Tibial artery (tissue), 4 donors: ENCODE measurements around the gene SOD3.

Experiments
- DNase-seq, 2 donors: peaks; one replicate each; pipeline ENCODE4 v3.0.0-alpha.2; 2019
- H3K27ac ChIP-seq, 2 donors: fragments of 200-600 bp; sonication (generic) in 1 of 2; 1 replicate in 1 of 2; 2 replicates in 1 of 2; pipeline ENCODE4 v1.5.1; 2018 to 2019; ENCODE audit warnings: mild to moderate bottlenecking in 1 of 2
- H3K27me3 ChIP-seq, 2 donors: fragments of 200-600 bp; sonication (generic) in 1 of 2; one replicate each; pipeline versions ENCODE4 v1.5.1 to v1.6.0; 2016 to 2019
- H3K36me3 ChIP-seq, 3 donors: fragments of 200-600 bp; sonication (generic) in 2 of 3; one replicate each; pipeline ENCODE4 v1.5.1; 2016 to 2019; ENCODE audit warnings: mild to moderate bottlenecking in 2 of 3
- H3K4me1 ChIP-seq, 4 donors: fragments of 200-600 bp; sonication (generic) in 2 of 4; 1 replicate in 3 of 4; 2 replicates in 1 of 4; pipeline ENCODE4 v1.5.1; 2016 to 2019
- H3K4me3 ChIP-seq, 2 donors: fragments of 200-600 bp; sonication (generic) in 1 of 2; 1 replicate in 1 of 2; 2 replicates in 1 of 2; pipeline ENCODE4 v1.5.1; 2018 to 2019; ENCODE audit warnings: mild to moderate bottlenecking in 2 of 2
- H3K9me3 ChIP-seq, 3 donors: fragments of 200-600 bp; sonication (generic) in 1 of 3; one replicate each; pipeline ENCODE4 v1.5.1; 2016 to 2019
- CTCF ChIP-seq, 2 experiments: fragments of 200-600 bp in 1 of 2; fragments of 450-650 bp in 1 of 2; IDR thresholded peaks; one replicate each; pipeline ENCODE4 v1.5.1; 2017 to 2019; ENCODE audit warnings: antibody characterized with exemption in 2 of 2, mild to moderate bottlenecking in 1 of 2, moderate library complexity in 1 of 2
- intact Hi-C: fragments of 100-400 bp; cut with DNase I; formaldehyde crosslinking; loops from one replicate; pipeline ENCODE4 v1.15.0; 2023; ENCODE audit warnings: low total_unique reads

SOD3 gene

DNA sequence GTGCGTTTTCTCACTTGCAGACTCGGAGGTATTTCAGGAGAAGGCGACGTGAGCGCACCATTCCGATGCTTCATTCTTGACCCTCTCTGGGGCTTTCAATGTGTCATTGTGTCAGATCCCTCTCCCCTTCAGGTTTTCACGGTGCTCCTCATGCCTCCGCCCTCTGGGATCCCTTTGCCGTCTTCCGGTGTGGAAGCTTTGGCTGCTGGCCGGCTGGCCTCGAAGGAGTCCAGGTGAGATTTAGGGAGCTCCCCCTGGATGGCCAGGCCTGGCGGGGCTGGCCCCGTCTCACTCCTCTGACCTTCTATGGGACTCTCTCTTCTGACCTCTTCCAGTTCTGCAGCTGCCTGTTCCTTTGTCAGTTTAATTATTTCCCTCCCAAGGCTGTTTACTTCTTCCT is 12.9 kb downstream of the SOD3 start:
- H3K27ac ChIP-seq, result no peak overlapping the region
- peaks cover 6 to 26% (median 23%) of the 10 kb centered on the region in 3 donors for H3K36me3 ChIP-seq
- no peaks in the 10 kb centered on the region for H3K9me3 ChIP-seq
- intact Hi-C loops, result loop anchor here (5.0 kb wide), 1 partner anchor 104 kb away; the partner anchor contains the start of gene CCDC149
- H3K4me3 ChIP-seq, result no peak overlapping the region
- no peak for DNase-seq
- no peak for TF ChIP-seq CTCF (IDR thresholded peaks at IDR 0.05)
- H3K27me3 ChIP-seq, result no peaks in the 10 kb centered on the region
- peaks cover 0 to 37% (median 0%) of the 10 kb centered on the region in 4 donors for H3K4me1 ChIP-seq

GRCh38 chr4:24808955-24809354 is 13.6 kb downstream of the SOD3 start:
- intact Hi-C loops, result loop anchor here (5.0 kb wide), 1 partner anchor 103 kb away; the partner anchor contains the start of gene CCDC149
- peak overlapping the region; percentile 17 to 62 for H3K27ac ChIP-seq
- no peaks in the 10 kb centered on the region for H3K9me3 ChIP-seq
- no peak for TF ChIP-seq CTCF (IDR thresholded peaks at IDR 0.05)
- no peak overlapping the region for H3K4me3 ChIP-seq
- H3K4me1 ChIP-seq, result peaks cover 0 to 37% (median 0%) of the 10 kb centered on the region in 4 donors
- no peaks in the 10 kb centered on the region for H3K27me3 ChIP-seq
- H3K36me3 ChIP-seq, result peaks cover 6 to 26% (median 23%) of the 10 kb centered on the region in 3 donors
- no peak for DNase-seq

DNA sequence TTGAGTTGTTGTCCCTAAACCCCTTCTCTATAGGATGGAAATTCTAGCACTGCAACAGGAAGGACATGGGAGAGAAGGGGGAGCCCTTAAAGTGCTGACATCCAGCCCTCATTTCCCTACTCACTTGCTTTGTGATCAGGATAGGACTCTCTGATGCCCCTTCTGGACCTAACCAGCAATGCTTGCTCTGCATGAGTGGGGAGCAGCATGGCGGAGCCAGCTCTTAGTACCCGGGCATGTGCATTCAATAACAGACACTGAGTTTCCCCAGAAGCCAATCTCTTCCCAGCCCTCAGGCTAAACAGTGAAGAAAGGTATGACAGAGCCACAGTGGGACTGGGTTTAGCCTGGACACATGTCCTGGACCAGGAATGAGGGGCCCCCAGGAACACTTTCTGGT is 14.0 kb downstream of the SOD3 start:
- TF ChIP-seq CTCF (IDR thresholded peaks at IDR 0.05), result no peak
- no peak for DNase-seq
- no peak overlapping the region for H3K4me3 ChIP-seq
- H3K27ac ChIP-seq, result peak overlapping the region; percentile 17 to 62
- peaks cover 6 to 26% (median 23%) of the 10 kb centered on the region in 3 donors for H3K36me3 ChIP-seq
- peaks cover 0 to 37% (median 0%) of the 10 kb centered on the region in 4 donors for H3K4me1 ChIP-seq
- intact Hi-C loops, result loop anchor here (5.0 kb wide), 1 partner anchor 103 kb away; the partner anchor contains the start of gene CCDC149
- no peaks in the 10 kb centered on the region for H3K9me3 ChIP-seq
- H3K27me3 ChIP-seq, result no peaks in the 10 kb centered on the region

DNA sequence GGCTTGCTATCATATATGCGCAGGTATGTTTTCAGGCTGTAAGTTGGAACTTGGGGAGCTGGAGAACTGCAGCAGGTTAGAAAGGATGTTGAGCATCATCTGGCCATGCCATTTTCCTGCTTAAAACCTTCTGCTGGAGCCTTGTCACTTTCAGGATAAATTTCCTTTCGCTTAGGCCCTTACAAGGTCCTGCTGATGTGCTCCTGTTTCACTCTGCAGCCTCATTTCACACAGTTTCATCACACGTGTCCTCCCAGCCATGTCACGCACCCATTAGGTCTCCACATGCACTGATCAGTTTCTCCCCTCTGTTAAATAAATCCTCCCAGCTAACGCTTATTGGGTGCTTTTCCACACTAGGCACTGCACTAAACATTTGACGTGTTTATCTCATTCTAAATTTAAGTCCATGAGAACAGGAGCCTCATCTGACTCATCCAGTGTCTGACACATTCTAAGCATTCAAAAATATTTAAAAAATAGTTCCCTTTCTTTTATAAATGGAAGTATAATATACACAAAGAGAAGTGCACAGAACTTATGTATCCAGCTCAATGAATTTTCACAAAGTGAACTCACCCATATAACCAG is 14.5 kb downstream of the SOD3 start:
- peaks cover 0 to 37% (median 0%) of the 10 kb centered on the region in 4 donors for H3K4me1 ChIP-seq
- no peak for DNase-seq

DNA sequence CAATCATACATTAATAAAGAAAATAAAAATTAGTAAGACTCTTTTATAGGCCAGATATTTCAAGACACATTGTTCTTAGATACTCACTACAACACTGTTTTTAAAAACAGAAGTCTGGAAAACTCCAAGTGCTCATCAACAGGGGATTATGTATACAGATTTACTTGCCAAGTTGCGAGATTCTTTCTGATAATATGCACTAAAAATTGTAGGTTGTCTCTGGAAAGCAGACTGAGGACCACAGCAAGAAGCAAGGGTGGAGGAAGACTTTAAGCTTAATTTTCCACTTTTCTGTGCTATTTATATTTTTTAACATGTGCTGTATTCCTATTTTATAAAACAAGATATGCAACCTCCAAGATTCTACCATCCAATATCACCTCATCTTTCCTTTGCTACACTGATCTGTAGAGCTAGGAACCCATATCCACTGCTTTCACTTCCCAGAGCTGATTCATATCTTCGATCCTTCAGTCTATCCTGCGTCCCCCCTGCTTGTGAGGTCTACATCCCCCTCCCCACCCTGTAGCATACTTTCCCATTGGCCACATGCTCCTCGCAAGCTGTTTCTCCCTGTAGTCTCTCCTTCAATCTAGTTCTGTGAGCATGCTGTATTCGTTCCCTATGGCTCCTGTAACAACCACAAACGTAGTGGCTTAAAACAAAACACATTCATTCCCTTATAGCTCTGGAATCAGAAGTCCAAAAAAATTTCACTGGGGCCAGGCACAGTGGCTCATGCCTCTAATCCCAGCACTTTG is 15.7 kb downstream of the SOD3 start:
- Histone ChIP-seq H3K4me1 (peaks cover 0 to 37% (median 0%) of the 10 kb centered on the region in 4 donors), H3K9me3 (no peaks in the 10 kb centered on the region), H3K4me3 (no peak overlapping the region), H3K27me3 (no peaks in the 10 kb centered on the region), H3K27ac (peak overlapping the region in 1 of 2 donors; percentile 62), H3K36me3 (peaks cover 6 to 26% (median 23%) of the 10 kb centered on the region in 3 donors)
- no peak for TF ChIP-seq CTCF (IDR thresholded peaks at IDR 0.05)
- intact Hi-C loops, result no loop called here
- DNase-seq, result no peak

More for the DNA sequence above, 14.5 kb downstream of the SOD3 start:
- intact Hi-C loops, result loop anchor here (5.0 kb wide), 1 partner anchor 102 kb away; the partner anchor contains the start of gene CCDC149
- Histone ChIP-seq H3K27ac (peak overlapping the region; percentile 17 to 62), H3K9me3 (no peaks in the 10 kb centered on the region), H3K4me3 (no peak overlapping the region), H3K36me3 (peaks cover 6 to 26% (median 23%) of the 10 kb centered on the region in 3 donors), H3K27me3 (no peaks in the 10 kb centered on the region)
- TF ChIP-seq CTCF (IDR thresholded peaks at IDR 0.05), result no peak
